ENCODE results near the gene NLRP1. TPM values are rescaled to one million over a fixed set of nuclear protein-coding genes. Genes with fewer than 3 reads are reported as not detected.

NLRP1 gene
- total RNA-seq = 22.2 and 38.1 TPM in 2 replicates

DNA sequence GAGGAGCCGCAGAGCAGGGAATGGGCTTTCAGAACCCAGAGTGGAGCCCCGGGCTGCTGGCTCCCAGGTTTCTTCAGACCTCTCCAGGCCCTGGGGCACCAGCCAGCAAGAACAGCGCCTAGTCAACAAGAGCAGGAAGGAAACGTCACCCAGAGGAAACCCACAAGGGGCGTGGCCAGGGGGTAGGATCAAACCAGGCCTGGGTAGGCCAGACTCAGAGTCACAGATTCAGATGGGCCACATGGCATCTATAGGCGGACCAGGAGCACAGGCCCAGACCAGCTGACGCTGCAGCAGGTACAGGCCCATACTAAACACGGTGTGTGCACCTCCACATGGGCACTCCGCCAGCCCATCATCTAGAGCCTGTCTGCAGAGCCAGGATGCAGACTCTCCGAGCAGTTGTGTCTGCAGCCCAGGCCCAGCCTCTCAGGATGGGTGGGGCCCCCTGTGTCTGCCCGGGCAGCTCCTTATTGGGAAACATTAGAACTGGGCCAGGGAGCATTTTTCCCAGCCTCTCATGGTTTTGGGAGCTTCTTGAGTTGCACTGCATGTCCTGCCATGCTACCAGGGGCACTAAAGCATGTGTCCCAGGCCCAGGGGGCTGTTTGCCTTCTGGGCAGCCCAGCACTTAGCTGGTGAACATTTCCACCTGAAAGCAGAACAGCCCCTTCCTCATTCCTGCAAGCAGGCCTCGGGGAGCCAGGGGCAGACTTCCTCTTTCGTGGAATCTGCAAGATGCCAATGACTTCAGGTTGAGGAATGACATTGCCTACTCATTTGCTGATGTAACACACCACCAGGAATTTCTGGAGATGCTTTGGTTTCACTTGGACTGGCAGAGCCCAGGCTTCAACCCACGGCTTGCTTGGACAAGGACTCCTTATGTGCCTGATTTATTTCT is at the start of gene NLRP1:
Gene NLRP1 (minus strand): TSS at position 127 of the 904 bp plus-strand sequence. CDS start 552 bp downstream, outside the sequence.

DNA sequence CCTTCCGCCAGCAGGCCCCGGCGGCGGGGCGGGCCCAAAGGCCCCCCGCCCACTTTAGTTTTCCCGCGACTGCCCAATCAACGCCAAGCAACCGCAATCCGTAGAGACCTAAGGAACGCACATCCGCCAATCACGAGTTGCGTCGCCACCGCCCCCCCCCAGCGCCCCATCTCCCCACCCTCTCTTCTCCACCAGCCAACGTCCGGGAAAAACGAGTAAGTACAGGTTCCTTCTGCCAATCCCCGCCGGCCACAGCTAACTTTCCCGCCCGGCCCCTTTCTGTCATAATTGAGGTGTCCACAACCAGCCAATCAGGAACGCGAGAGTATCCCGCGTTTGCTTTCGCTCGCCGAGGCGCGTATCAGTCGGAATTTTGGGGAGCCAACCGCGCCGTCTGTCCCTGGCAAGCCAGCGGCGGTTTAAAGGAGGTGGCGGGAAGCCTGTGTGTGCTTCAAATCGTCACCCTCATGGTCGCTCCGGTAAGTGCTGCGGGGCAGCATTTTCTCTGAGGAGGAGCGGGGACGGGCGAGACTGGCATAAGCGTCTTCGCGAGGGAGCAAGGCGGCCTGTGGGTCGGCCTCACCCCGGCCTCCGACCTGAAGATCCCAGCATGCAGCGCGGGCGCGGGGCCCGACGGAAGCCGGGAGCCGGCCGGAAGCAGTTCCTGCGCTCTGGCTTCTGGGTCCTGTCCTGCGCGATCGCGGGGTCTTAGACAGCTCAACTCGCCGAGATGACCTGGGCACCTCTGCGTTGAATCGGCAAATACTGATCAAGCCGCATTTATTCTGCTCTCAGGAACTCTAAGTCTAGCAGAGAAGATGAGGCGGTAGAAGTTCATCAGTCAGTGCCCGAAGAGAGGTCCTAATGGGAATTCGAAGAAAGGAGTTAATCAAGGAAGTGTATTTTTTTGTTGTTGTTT is 97.8 kb downstream of the NLRP1 start, which contains the start of gene MIS12:
Gene MIS12 (plus strand): TSS at position 361 of the 919 bp plus-strand sequence. CDS start 2,297 bp downstream, outside the sequence.

DNA sequence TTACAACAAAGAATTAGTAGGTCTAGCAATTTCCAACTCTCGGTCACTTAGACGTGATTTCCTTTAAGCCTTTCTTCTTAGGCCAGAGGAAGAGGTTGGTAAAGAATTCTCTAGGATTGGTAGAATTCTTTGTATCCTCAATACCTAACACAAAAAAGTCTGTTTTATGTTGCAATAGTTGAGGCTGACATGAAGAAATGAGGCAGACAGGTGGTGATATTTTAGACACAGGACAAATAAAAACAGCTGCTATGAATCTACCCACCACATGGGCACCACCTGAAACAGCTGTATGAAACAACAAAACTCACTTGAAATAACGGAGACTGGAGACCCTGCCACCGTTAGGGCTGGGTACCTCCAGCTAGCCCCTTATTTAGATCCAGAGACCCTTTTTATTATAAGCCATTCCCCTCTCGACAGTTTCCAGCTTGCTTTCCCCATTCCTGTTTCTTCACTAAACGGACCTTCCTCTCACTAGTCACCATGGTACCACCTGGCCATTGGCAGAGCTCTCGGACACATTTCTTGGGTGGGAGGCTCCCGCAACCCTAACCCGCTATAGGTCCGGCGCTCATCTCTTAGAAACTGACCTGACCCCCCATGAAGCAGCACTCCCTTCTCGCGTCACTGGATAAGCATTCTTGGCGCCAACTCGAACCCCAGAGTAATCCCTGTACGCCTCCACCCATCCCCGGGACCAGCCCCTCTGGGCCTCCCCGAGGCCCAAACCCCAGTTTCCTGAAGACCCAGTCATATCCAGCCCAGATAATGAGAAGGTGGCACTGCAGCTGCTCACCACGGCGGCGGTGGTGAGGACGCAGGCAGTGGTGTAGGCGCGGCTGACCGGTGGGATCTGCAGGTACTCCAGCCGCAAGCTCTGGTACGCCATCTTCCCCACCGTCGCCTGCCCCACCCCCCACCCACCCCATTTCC is 98.8 kb downstream of the NLRP1 start, which contains the start of gene DERL2:
Gene DERL2 (minus strand): TSS at position 909 of the 936 bp plus-strand sequence. CDS start 17 bp downstream, at position 892.

Other genes starting within 250 kb of the NLRP1 start
- gene NUP88, start 164.8 kb downstream of the NLRP1 start, total RNA-seq = 39.2 and 48.9 TPM in 2 replicates
- gene RPAIN, start 164.3 kb downstream of the NLRP1 start, total RNA-seq = 45.2 and 46.5 TPM in 2 replicates
- 131 and 157 TPM in 2 replicates for gene C1QBP, start 145.4 kb downstream of the NLRP1 start, total RNA-seq
- 7.3 and 8.0 TPM in 2 replicates for gene DHX33, start 115.5 kb downstream of the NLRP1 start, total RNA-seq
- gene DERL2, start 98.3 kb downstream of the NLRP1 start, total RNA-seq = 16.9 and 20.2 TPM in 2 replicates
- 5.8 and 9.1 TPM in 2 replicates for gene MIS12, start 97.9 kb downstream of the NLRP1 start, total RNA-seq

Data from bronchial smooth muscle cell (primary cell).